HG03135 (cell line): ENCODE measurements around the gene QPRT.
"Not testable (repeated sequence)": the region's sequence is repeated elsewhere in the genome, so short reads cannot be mapped to it uniquely, and the experiment has no call there.

ENCODE experiments used
- ATAC-seq: cut with Tn5 transposase; IDR thresholded peaks from one replicate; pipeline ENCODE4 v1.9.1; 2021; ENCODE audit warnings: mild to moderate bottlenecking, moderate library complexity; ENCODE audit not compliant: unreplicated experiment

QPRT gene

DNA sequence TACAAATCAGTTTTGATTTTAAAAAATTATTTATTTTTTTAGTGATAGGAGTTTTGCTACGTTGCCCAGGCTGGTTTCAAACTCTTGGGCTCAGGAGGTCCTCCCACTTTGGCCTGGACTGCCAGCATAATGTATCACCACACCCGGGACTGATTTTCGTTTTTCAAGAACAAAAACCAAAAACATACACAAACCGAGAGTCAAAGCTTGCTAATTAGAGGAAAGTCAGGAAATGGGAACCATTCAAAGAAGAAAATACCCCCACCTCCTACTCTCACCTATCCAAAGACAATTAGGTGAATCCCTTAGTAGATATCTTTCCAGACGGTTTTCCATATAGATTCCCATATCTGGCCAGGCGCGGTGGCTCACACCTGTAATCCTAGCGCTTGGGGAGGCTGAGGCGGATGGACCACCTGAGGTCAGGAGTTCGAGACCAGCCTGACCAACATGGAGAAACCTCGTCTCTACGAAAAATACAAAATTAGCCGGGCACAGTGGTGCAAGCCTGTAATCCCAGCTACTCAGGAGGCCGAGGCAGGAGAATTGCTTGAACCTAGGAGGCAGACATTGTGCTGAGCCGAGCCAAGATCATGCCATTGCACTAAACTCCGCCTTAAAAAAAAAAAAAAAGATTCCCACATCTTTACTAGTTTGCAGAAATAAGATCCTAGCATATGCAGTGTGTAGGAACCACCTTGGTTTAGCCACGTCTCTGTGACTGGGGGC is 16.8 kb upstream of the QPRT start:
- no peak for ATAC-seq

DNA sequence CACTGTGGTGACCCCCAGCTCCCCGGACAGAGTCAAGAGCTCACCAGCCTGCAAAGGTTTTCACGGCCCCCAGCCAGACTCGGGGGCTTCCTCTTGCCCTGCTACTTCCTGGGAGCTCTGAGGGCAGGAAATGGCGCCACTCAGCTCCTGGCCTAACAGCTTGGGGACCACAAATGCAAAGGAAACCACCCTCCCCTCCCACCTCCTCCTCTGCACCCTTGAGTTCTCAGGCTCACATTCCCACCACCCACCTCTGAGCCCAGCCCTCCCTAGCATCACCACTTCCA is 16.3 kb upstream of the QPRT start:
- no peak for ATAC-seq

DNA sequence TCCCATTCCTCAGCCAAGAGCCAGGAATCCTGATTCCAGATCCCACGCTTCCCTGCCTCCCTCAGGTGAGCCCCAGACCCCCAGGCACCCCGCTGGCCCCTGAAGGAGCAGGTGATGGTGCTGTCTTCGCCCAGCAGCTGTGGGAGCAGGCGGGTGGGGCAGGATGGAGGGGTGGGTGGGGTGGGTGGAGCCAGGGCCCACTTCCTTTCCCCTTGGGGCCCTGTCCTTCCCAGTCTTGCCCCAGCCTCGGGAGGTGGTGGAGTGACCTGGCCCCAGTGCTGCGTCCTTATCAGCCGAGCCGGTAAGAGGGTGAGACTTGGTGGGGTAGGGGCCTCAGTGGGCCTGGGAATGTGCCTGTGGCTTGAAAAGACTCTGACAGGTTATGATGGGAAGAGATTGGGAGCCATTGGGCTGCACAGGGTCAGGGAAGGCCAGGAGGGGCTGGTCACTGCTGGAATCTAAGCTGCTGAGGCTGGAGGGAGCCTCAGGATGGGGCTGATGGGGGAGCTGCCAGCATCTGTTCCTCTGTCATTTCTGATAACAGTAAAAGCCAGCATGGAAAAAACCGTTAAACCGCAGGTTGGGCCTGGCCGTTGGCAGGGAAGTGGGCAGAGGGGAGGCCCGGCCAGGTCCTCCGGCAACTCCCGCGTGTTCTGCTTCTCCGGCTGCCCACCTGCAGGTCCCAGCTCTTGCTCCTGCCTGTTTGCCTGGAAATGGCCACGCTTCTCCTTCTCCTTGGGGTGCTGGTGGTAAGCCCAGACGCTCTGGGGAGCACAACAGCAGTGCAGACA is 15.8 kb upstream of the QPRT start, which contains the start of gene SPN:
Gene SPN, plus strand, starts transcription at position 232 of the 791 bp plus-strand sequence. Its CDS starts 482 bp downstream, at position 714.
- no peak for ATAC-seq

DNA sequence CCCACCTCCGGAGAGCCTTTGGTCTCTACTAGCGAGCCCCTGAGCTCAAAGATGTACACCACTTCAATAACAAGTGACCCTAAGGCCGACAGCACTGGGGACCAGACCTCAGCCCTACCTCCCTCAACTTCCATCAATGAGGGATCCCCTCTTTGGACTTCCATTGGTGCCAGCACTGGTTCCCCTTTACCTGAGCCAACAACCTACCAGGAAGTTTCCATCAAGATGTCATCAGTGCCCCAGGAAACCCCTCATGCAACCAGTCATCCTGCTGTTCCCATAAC is 15.2 kb upstream of the QPRT start:
- no peak for ATAC-seq

DNA sequence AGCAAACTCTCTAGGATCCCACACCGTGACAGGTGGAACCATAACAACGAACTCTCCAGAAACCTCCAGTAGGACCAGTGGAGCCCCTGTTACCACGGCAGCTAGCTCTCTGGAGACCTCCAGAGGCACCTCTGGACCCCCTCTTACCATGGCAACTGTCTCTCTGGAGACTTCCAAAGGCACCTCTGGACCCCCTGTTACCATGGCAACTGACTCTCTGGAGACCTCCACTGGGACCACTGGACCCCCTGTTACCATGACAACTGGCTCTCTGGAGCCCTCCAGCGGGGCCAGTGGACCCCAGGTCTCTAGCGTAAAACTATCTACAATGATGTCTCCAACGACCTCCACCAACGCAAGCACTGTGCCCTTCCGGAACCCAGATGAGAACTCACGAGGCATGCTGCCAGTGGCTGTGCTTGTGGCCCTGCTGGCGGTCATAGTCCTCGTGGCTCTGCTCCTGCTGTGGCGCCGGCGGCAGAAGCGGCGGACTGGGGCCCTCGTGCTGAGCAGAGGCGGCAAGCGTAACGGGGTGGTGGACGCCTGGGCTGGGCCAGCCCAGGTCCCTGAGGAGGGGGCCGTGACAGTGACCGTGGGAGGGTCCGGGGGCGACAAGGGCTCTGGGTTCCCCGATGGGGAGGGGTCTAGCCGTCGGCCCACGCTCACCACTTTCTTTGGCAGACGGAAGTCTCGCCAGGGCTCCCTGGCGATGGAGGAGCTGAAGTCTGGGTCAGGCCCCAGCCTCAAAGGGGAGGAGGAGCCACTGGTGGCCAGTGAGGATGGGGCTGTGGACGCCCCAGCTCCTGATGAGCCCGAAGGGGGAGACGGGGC is 14.7 kb upstream of the QPRT start:
- no peak for ATAC-seq

DNA sequence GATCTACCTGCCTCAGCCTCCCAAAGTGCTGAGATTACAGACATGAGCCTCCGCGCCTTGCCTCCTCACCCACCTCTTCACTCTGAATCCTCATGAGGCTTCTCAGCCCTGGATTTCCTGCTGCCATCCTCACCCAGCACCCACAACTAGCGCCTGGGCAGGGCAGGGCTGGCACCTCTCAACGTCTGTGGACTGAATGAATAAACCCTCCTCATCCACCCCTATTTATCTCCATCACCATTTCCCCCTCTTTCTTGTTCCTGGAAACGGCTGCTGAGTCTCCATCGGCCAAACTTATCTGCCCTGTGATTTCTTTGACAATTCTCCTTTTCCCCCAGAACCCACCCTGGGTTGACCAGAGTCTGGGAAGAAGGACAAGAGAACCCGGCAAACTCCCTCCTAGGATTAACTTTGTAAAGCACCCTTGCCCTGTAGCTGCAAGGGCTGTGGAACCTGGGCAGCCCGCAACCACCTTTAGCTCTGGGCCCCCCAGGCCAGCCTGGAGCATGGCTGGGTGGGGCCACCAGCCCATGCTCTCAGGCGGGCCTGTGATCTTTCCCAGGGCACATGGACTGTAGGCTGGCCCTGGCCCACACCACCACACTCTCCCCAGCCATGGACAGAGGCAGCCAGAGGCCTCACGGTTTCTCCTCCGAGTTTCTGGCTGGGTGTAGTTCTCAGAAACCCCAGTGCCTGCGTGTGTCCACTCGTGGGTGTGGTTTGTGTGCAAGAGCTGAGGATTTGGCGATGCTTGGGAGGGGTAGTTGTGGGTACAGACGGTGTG is 13.5 kb upstream of the QPRT start:
- ATAC-seq = no peak

DNA sequence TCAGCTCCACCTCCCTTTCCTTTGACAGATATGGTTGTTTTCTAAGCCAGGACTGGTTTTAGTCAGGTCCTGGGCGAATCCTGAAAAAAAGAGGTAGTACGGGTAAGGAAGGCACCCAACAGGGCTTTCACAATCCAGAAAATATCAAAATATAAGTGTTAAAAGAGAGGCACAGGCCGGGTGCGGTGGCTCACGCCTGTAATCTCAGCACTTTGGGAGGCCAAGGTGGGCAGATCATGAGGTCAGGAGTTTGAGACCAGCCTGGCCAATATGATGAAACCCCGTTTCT is 11.7 kb upstream of the QPRT start:
- ATAC-seq = not testable (repeated sequence)

DNA sequence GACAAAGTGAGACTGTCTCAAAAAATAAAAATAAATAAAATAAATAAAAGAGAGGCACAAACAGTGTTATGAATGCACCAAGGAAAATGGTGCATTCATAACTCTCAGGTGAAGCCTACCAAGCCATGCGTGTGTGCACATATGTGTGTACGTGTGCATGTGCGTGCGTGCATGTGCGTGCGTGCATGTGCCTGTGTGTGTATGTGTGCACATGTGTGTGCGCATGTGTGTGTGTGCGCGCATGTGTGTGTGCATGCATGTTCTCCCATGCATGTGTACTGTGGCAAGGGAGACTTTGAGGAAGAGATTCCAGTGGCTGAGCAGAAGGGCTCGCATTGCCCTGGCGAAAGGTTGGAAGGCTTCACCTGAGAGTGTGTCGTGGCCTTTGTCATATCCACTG is 11.2 kb upstream of the QPRT start:
- ATAC-seq = no peak

DNA sequence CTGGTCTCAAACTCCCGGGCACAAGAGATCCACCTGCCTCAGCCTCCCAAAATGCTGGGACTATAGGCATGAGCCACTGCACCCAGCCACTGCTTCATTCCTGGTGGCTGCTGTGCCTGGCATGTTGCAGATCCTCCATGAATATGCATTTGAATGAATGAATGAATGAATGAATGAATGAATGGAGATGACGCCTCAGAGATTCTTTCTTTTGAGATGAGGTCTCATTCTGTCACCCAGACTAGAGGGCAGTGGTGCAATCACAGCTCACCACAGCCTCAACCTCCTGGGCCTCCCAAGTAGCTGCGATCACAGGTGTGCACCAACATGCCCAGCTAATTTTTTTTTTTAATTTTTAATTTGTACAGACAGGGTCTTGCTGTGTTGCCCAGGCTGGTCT is 10.7 kb upstream of the QPRT start:
- ATAC-seq = no peak

DNA sequence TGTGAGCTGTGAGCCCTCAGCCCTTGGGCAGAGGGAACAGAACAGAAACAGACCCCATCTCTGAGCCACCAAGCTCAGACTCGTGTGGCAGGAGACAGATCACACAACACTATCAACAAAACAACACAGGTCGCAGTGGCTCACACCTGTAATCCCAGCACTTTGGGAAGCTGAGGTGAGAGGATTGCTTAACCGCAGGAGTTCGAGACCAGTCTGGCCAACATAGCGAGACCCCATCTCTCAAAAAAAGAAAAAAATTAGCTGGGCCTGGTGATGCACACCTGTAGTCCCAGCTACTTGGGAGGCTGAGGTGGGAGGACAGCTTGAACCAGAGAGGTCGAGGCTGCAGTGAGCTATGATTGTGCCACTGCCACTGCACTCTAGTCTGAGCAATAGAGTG is 5.5 kb upstream of the QPRT start:
- no peak for ATAC-seq

DNA sequence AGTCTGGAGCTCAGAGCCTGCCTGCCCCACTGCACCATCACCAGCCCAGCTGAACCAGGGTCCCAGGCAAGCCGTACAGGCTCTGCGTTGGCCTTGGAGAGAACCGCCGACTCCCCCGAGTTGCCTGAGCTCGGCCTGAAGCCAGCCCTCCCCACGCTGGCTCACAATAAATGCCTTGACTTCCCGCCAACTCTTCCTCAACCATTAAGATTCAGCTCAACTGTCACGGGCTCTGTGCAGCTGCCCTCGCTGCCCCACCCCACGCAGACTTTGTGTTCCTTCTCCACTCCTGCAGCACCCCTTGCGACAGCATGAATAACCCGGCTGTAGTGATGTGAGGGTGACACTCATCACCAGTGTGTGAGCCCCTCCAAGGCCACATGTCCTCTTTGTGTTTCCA is 4.8 kb upstream of the QPRT start:
- no peak for ATAC-seq

DNA sequence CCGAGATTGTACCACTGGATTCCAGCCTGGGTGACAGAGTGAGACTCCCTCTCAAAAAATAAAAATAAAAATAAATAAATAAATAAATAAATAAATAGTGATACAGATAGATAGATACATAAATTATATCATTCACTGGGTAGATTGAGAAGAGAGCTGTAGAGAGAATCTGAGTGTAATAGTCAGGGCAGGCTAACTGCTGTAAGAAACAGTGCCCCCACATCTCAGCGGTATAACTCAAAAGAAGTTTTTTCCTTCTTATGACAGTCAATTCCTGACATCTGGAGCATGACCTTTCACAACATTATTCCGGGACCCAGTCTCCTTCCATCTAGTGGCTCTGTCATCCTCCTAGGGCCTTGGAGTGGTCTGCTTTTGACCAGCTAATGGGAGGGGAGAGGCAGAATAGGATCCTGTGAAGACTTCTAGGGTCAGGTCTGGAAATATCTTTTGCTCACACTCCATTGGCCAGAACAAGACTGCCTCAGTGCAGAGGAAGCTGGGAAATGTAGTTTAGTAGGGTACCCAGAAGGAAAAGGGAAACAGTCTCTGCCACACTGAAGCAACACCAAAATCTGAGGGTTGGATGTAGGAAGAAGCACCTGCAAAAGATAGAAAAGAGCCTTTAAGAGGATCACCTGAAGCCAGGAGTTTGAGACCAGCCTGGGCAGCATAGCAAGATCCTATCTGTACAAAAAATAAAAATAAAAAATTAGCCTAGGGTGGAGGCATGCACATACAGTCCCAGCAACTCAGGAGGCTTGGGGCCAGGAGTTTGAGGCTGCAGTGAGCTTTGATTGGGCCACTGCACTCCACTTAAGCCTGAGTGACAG is 3.0 kb upstream of the QPRT start:
- ATAC-seq = no peak

DNA sequence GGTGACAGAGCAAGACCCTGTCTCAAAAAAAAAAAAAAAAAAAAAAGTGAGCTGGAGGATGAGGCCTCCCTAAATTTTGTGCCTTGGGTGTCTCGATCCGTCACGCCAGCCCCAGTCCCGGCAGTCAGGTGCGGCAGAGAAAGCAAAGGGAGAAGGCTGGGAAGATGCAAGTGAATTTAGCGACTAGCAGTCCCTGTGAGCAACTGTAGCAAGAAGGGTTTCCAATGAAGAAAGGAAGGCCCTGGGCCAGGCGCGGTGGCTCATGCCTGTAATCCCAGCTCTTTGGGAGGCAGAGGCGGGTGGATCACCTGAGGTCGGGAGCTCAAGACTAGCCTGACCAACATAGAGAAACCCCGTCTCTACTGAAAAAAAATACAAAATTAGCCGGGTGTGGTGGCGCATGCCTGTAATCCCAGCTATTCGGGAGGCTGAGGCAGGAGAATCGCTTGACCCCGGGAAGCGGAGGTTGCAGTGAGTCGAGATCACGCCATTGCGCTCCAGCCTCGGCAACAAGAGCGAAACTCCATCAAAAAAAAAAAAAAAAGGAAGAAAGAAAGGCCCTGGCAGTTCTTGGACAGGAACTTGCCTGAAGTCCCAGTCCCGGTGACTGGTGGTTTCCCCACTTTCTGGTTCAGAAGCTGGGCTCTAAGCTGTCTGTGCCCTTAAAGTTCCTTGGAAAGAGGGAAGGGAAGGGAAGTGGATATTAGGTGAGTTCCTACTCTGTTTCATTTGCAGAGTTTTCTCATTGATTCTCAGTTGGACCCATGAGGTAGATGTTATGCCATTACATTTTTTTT is 1.8 kb upstream of the QPRT start:
- no peak for ATAC-seq

DNA sequence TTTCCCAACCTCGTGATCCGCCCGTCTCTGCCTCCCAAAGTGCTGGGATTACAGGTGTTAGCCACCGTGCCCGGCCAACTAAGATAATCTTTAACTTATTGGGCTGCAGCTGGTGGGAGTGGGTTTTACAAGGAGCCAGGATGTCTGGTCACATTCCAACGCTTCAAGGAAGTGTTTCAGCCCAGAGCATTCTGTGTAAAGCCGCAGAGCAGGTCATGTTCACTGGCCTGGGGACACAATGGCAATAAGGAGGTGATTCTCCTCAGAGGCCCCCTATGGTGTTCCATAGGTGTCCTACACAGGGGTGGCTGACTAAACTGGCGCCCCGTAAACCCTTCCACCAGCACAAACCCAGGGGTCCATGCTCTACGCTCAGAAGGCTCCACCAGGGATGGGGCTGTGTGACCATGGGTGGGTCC is 1.2 kb downstream of the QPRT start:
- no peak for ATAC-seq

DNA sequence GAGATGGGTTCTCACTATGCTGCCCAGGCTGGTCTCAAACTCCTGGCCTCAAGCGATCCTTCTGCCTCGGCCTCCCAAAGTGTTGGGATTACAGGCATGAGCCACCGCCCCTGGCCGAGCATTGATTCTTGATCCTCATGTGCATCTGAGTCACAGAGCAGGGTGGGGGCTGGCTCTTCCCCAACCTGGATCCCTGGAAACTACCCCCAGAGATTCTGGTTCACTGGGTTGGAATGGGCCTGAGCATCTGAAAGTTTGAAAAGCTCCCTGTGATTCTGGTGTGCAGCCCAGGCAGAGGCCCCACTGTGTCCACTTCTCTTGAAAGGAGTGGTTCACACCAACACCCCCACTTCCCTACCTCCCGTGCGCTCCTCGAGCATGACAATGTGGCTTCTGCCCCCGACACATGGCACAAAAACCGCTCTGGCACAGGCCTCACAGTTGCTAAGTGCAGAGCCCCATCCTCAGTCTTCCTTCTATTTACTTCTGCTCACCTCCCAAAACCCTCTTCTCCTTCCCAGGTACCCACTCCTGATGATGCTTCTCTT is 4.6 kb downstream of the QPRT start:
- ATAC-seq = no peak

DNA sequence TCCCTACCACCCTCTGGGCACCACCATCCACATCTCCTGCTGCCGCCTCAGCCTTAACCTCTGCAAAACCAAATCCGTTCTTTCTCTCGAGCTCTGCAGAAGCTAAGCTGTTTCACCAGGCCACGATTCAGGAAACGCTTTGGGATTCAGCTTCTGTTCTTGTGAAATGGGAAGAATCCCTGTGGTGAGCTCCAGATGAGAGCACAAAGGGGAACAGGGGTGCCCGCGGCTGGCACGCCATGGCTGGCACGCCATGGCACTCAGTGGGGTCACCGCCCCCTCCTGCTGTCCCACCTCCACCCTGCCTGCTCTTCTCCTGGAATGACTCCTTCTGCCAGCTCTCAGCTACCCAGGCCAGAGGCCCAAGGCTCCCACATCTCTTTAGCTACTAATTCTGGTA is 5.7 kb downstream of the QPRT start:
- no peak for ATAC-seq

DNA sequence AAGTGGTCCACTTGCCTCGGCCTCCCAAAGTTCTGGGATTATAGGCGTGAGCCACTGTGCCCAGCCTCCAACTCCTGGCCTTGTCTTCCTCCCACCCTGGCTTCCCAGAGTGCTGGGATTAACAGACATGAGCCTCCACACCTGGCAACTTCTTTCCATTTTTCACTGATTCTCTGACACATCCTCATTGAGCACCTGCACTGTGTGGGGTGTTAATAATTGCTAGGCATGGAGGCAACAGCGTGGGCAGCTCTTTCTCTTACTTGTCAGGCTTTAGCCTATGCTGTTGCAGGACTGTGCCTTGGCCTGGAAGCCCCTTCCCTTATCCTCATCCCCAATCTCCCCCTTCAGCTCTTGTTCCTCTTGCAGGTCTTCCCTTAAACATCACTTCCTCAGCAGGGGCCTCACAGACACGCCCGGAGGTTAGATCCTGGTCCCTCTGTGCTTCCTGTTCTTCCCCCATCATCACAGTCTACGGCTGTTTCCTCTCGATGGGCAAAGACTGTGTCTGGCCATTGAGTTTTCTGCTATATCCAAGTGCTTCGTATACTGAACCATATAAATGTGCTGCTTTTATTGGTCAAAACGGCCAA is 7.9 kb downstream of the QPRT start:
- no peak for ATAC-seq

DNA sequence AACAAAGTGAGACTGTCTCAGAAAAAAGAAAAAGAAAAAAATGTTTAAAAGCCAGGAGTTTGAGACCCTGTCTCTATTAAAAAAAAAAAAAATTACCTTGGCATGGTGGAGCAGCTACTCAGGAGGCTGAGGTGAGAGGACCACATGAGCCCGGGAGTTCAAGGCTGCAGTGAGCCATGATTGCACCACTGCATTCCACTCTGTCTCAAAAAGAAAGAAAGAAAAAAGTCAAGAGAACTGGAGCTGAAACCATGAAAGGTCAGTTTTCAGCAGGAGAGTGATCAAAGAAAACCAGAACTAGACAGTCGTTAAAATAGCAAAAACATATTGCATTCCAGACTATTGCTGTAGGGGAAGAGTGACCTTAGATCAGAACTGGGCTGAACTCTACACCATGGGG is 8.8 kb downstream of the QPRT start:
- no peak for ATAC-seq

DNA sequence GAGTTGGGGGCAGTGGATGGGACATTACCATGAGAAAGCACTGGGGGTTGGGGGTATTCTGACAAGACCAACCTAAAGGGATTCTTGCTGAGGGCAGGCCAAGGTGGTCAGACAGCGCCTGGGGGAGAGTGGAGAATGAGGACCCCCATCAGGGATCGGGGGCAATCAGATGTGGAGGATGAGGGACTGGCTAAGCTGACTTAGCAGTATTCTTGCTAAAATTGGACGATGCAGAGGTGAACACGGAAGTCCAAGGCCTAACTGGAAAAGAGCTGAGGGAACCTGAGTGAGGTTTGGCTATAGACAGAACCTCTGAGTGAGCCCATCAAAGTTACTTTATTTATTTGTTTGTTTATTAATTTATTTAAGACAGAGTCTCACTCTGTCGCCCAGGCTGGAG is 9.2 kb downstream of the QPRT start:
- no peak for ATAC-seq
